Mucosa of rectum (tissue), 2 donors: ENCODE results near the gene C10orf90.

Source experiments
- H3K27ac ChIP-seq, 2 donors: one replicate each; pipeline ENCODE4 v1.7.0; 2013; ENCODE audit warnings: inconsistent platforms in 2 of 2, low read depth in 2 of 2, low read length in 2 of 2
- H3K27me3 ChIP-seq, 2 donors: one replicate each; pipeline ENCODE4 v1.7.0; 2013; ENCODE audit warnings: low read length in 2 of 2; ENCODE audit not compliant: control insufficient read depth in 2 of 2, insufficient read depth in 2 of 2
- H3K36me3 ChIP-seq, 2 donors: one replicate each; pipeline ENCODE4 v1.7.0; 2013; ENCODE audit warnings: low read length in 2 of 2; ENCODE audit not compliant: control insufficient read depth in 2 of 2, insufficient read depth in 2 of 2
- H3K4me1 ChIP-seq, 2 donors: one replicate each; pipeline ENCODE4 v1.7.0; 2013; ENCODE audit warnings: low read length in 2 of 2, mild to moderate bottlenecking in 1 of 2; ENCODE audit not compliant: control insufficient read depth in 2 of 2, insufficient read depth in 2 of 2
- H3K4me3 ChIP-seq, 2 donors: one replicate each; pipeline ENCODE4 v1.7.0; 2013; ENCODE audit warnings: low read length in 2 of 2
- H3K9ac ChIP-seq, 2 donors: one replicate each; pipeline ENCODE4 v1.7.0; 2013; ENCODE audit warnings: low read length in 2 of 2, low read depth in 1 of 2, mild to moderate bottlenecking in 1 of 2
- H3K9me3 ChIP-seq, 2 donors: one replicate each; pipeline ENCODE4 v1.7.0; 2013; ENCODE audit warnings: low read length in 2 of 2; ENCODE audit not compliant: control insufficient read depth in 2 of 2
- donor health status: healthy.
- donor health status: Normal muscosa, but diverticular disease.

Gene C10orf90

GRCh38 chr10:126516515-126516914, 154.0 kb downstream of the C10orf90 start:
- Histone ChIP-seq H3K27me3 (no peaks in the 10 kb centered on the region), H3K9me3 (no peaks in the 10 kb centered on the region), H3K9ac (no peak overlapping the region), H3K36me3 (no peaks in the 10 kb centered on the region), H3K4me3 (no peak overlapping the region), H3K27ac (no peak overlapping the region), H3K4me1 (no peaks in the 10 kb centered on the region)

GRCh38 chr10:126511917-126512479, 158.5 kb downstream of the C10orf90 start:
- H3K4me1 ChIP-seq = no peaks in the 10 kb centered on the region
- no peak overlapping the region for H3K4me3 ChIP-seq
- no peaks in the 10 kb centered on the region for H3K9me3 ChIP-seq
- no peak overlapping the region for H3K9ac ChIP-seq
- H3K36me3 ChIP-seq = no peaks in the 10 kb centered on the region
- H3K27me3 ChIP-seq = no peaks in the 10 kb centered on the region
- no peak overlapping the region for H3K27ac ChIP-seq

- Histone ChIP-seq H3K27ac (no peak overlapping the region), H3K4me3 (no peak overlapping the region), H3K36me3 (no peaks in the 10 kb centered on the region), H3K27me3 (no peaks in the 10 kb centered on the region), H3K9ac (no peak overlapping the region), H3K4me1 (no peaks in the 10 kb centered on the region), H3K9me3 (no peaks in the 10 kb centered on the region)
Measured at GRCh38 chr10:126509182-126509581, 161.3 kb downstream of the C10orf90 start.

- H3K27ac ChIP-seq = no peak overlapping the region
- H3K27me3 ChIP-seq = peaks cover 0 to 4% of the 10 kb centered on the region in 2 donors
- H3K4me1 ChIP-seq = no peaks in the 10 kb centered on the region
- no peak overlapping the region for H3K9ac ChIP-seq
- no peaks in the 10 kb centered on the region for H3K36me3 ChIP-seq
- H3K4me3 ChIP-seq = no peak overlapping the region
- no peaks in the 10 kb centered on the region for H3K9me3 ChIP-seq
Measured at GRCh38 chr10:126508535-126509040, 161.9 kb downstream of the C10orf90 start.

DNA sequence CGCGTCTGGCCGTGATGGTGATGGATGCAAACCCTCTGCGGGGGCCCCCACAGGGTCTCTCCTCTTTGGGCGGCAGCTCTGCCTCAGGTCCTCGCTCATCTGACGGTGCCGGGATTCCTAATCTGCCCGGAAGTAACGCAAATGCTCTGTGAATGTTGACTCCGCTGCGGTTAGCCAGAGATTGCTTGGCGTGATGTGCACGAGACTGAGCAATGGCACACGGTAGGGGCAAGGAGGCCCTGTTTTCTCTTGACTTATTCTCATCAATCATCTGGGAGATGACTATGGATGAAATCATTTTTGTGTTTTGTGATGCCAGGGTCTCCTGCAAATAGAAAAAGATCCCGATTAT, 165.8 kb downstream of the C10orf90 start:
- Histone ChIP-seq H3K9ac (no peak overlapping the region), H3K27ac (no peak overlapping the region), H3K4me1 (no peaks in the 10 kb centered on the region), H3K36me3 (no peaks in the 10 kb centered on the region), H3K27me3 (peaks cover 0 to 4% of the 10 kb centered on the region in 2 donors), H3K9me3 (no peaks in the 10 kb centered on the region), H3K4me3 (no peak overlapping the region)

DNA sequence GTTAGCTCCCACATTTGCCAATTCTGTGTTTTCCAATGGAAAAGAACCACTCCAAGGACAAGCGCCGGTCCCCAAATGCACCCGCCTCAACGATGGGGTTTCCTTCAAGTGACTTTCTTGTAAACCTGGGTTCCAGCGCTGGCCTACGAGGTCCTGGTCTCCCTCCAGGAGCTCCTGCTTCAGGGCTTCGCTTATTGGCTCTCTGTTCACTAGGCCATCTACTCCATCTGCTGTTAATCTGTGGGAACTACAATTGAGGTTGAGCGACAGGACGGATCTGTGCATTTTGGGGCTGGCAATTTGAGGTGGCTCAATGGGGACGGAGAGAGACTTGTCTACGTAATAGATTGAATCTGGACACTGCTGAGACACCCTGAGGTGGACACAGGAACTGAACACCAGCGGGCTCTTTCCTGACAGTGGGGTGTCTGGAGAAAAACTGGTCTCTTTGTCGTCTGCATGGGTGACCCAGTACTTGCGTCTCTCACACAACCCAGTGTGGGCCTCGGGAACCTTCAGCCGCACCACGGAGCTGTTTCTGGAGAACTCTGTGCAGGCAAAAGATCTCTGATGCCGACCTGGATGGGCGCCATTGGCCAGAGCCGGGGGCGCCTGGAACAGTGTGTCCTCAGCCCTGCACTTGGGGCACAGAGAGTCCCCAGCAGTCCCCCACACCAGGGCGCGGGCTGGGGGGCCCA, 166.3 kb downstream of the C10orf90 start:
- no peak overlapping the region for H3K9ac ChIP-seq
- H3K4me3 ChIP-seq = no peak overlapping the region

DNA sequence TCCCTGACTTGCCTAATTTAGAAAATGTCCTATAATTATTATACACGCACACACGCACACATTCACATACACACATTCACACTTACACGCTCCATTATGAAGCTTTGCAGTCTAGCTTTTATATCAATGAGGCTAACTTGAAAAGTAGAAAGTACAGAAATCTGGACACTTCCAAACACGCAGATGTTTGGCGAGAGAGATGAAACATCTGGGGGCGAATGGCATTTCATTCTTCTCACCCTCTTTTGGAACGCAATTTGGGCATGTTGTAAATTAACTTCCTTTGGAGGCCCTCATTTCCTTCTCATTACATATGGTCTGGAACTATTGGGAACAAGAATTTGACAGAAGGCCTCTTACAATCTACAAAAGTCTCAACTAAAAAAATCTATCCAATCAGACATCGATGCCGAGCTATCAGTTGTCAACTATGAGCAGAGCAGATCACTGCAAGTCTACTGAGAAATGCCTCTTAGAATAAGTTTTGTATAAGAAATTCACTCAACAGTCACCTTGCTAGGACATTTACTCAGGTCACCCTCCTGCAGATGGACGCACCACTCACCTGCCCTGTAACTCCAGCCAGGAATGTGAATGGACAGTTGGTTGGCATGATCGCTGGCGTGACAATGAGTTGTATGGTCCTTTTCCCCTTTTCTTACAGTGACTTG, 167.0 kb downstream of the C10orf90 start:
- Histone ChIP-seq H3K9ac (no peak overlapping the region), H3K4me1 (no peaks in the 10 kb centered on the region), H3K27ac (no peak overlapping the region)

More for the DNA sequence above, 166.3 kb downstream of the C10orf90 start:
- H3K9me3 ChIP-seq = no peaks in the 10 kb centered on the region
- H3K27ac ChIP-seq = no peak overlapping the region
- no peaks in the 10 kb centered on the region for H3K36me3 ChIP-seq
- H3K27me3 ChIP-seq = peaks cover 0 to 4% of the 10 kb centered on the region in 2 donors
- H3K4me1 ChIP-seq = no peaks in the 10 kb centered on the region

DNA sequence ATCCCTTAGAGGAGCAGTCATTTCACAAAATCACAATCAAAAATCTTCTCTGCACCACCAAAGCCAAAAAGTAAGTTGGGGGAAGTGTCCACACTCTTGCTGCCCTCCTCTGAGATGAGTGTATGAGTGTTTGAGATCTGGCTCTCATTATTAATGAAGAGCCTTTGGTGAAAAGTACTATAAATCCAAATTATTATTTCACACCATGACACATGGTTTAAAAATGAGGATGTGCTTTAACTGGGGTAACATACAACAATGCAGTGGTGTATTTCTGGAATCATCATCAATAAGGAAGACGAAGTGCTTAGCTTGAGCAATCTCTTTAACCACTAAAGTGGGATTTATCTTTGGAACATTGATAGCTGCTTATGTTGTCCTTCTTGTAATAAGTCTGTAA, 168.1 kb downstream of the C10orf90 start:
- Histone ChIP-seq H3K9ac (no peak overlapping the region), H3K4me3 (no peak overlapping the region), H3K27ac (no peak overlapping the region), H3K27me3 (peaks cover 0 to 4% of the 10 kb centered on the region in 2 donors), H3K4me1 (no peaks in the 10 kb centered on the region), H3K36me3 (no peaks in the 10 kb centered on the region), H3K9me3 (no peaks in the 10 kb centered on the region)

More for the DNA sequence above, 167.0 kb downstream of the C10orf90 start:
- H3K36me3 ChIP-seq = no peaks in the 10 kb centered on the region
- peaks cover 0 to 4% of the 10 kb centered on the region in 2 donors for H3K27me3 ChIP-seq
- H3K4me3 ChIP-seq = no peak overlapping the region
- no peaks in the 10 kb centered on the region for H3K9me3 ChIP-seq

GRCh38 chr10:126501828-126502227, 168.7 kb downstream of the C10orf90 start:
- no peaks in the 10 kb centered on the region for H3K36me3 ChIP-seq
- no peaks in the 10 kb centered on the region for H3K4me1 ChIP-seq
- H3K9me3 ChIP-seq = no peaks in the 10 kb centered on the region
- H3K9ac ChIP-seq = no peak overlapping the region
- peaks cover 0 to 4% of the 10 kb centered on the region in 2 donors for H3K27me3 ChIP-seq
- no peak overlapping the region for H3K4me3 ChIP-seq
- no peak overlapping the region for H3K27ac ChIP-seq

DNA sequence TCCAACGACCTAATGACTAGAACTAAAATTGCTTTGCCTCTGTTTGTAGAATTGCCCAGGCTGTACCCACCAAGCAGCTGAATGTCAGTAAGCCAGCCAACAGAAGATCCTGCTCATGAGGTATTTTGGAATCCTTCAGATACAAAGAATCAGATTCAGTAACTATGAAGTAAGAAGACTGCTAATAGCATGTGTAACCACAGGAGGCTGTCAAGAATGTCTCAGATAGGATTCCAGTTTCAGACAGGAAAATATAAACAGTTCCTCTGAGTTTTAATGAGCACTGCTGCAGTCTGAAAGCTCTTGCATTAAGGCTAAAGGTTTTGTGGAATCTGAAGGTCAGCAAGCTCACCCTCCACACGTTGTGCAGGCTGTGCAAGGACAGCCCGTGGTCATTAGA, 169.6 kb downstream of the C10orf90 start:
- Histone ChIP-seq H3K27me3 (peaks cover 0 to 4% of the 10 kb centered on the region in 2 donors), H3K9ac (no peak overlapping the region), H3K27ac (no peak overlapping the region), H3K4me1 (no peaks in the 10 kb centered on the region), H3K4me3 (no peak overlapping the region), H3K9me3 (no peaks in the 10 kb centered on the region), H3K36me3 (no peaks in the 10 kb centered on the region)
